Hematopoietic multipotent progenitor cell (in vitro differentiated cells): ENCODE data around the gene MIGA2. TPM values are rescaled to one million over a fixed set of nuclear protein-coding genes. Genes with fewer than 3 reads are reported as not detected.

ENCODE experiments used
- DNase-seq, 3 donors: peaks; one replicate each; pipeline ENCODE4 v3.0.0-alpha.2; 2011 to 2015; ENCODE audit warnings: low read depth in 2 of 3, low spot score in 2 of 3
- total RNA-seq: library from RNA; depleted of rRNA; stranded (reverse); fragments of >200 nt; gene quantifications from one replicate; pipeline ENCODE4 v1.2.3, GENCODE V29; 2012

Gene MIGA2
- total RNA-seq, 1 donor, result 49.0 TPM

DNA sequence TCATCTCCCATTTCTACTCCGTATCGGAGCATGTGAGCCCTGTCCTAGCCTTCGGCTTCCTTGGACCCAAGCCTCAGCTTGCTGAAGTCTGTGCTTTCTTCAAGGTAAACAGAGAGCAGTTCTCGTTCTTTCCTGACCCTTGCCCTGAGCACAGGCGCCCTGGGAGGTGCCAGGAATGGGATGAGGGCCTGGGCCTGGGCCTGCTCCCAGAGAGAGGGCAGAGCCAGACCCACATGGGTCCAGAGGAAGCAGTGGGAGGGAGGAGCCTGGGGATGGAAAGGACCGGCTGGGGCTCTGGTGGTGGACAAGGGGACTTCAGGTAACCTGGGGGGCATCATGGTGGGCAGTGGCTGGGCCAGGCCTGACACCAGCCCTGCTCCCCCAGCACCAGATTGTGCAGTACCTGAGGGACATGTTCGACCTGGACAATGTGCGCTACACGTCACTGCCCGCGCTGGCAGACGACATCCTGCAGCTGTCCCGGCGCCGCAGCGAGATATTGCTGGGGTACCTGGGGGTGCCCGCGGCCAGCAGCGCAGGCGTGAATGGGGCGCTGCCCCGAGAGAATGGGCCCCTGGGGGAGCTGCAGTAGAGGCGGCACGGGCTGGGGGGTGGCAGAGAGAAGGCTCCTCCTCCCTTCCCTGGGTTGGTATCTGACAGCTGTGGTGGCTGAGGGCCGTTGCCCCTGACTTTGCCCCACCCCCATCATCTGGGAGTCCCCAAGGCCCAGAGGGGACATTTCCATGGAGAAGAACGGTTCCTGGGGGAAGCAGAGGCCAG lies 33.6 kb downstream of the MIGA2 start:
- no peak for DNase-seq

DNA sequence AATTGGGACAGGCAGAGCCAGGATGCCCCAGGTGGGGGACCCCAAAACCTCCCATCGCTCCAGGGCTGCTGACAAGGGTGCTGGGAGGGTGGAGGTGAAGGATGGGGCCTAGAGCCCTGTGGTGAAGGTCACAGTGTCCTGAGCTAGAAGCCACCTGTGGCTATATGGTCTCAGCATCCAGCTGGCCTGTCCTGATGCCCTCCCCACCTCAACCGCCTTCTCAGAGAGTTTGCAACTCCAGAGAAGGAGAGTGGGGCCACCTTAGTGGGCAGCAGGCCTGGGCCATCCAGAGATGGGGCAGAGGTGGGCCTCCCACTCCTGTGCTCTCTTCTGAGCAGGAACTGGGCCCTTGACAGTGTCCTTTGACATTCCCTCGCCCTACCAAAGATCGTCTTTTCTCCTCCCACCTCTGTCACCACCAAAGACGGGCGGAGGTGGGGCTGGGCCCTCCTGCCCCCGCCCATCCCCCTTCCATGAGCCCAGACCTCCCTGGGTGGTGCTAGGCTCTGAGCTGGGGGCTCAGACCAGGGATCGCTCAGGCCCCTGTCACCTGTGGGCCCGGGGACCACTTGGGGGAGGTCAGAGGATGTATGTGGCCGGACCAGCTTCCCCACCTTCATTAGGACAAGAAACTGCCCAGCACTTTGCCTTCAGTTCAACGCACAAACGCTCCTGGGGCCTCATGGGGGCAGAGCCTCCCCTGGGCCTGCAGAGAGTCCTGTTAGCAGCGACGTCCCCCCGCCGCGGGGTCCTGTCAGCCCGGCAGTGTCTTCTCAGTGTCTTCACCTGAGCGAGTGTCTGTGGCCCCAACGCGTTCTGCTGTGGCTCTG lies 34.5 kb downstream of the MIGA2 start:
- no peak for DNase-seq

DNA sequence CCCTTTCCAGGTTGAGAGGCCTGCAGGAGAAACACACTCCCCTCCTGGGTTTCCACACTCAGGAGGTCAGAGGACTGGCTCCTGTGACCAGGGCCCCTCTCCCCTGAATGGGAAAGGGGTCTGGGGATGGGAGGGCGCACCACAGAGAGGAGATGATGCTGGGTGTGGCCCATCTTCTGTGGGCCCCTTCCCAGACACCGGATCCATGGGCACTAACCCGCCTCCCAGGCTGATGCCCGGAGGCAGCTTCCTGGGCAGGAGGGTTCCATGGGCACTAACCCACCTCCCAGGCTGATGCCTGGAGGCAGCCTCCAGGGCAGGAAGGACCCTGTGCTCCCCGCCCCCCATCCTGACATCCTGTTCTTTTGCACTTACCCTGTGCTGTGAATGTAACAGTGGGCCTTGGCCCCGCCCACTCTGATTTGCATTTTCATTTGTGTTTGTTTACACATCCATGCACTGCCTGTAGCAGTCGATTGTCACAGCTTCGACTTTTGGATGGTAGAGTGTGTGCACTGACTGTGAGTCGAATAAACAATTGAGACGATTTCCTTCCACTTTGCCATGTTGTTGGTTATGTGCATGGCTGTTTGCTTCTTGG lies 35.2 kb downstream of the MIGA2 start:
- peak in 2 of 3 donors; percentile 23 to 43 for DNase-seq

DNA sequence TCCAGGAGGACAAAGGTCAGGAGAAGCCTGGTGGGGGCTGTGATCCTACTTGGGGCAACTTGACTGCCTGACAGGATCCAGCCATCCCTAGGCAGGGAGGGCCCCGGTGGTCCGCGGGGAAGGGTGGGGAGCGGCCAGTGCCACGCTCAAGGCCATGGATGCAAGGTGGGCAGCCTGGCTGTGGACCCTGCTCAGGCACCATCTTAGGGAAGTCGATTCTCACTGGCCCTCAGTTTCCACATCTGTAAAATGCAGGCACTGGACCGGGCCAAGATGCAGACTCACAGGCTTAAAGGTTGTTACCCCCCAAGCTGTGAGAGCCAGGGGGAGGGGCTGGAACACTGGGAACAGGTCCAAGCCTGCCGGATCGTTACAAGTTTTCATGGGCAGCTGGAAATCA lies 35.7 kb downstream of the MIGA2 start:
- no peak for DNase-seq

DNA sequence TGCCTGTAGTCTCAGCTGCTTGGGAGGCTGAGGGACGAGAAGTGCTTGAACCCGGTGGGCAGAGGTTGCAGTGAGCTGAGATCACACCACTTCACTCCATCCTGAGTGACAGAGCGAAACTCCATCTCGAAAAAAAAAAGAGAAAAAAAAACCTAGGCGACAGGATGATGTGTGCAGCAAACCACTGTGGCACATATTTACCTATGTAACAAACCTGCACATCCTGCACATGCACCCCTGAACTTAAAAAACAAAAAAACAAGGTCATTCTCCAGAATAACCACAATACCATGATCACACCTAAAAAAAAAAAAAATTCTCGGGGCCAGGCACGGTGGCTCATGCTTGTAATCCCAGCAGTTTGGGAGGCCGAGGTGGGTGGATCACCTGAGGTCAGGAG lies 37.0 kb downstream of the MIGA2 start:
- DNase-seq, result no peak

DNA sequence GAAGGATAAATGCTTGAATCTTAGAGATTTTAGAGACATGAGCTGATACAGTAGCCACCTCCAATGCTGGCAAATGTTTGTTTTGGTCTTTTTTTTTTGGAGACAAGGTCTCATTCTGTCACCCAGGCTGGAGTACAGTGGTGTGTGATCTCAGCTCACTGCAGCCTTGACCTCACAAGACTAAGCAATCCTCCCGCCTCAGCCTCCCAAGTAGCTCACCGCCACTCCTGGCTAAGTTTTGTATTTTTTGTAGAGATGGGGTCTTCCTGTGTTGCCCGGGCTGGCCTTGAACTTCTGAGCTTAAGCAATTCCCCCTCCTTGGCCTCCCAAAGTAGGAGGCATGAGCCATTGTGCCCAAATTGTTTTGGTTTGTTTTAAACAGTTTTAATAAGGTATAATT lies 37.7 kb downstream of the MIGA2 start:
- DNase-seq, result no peak

DNA sequence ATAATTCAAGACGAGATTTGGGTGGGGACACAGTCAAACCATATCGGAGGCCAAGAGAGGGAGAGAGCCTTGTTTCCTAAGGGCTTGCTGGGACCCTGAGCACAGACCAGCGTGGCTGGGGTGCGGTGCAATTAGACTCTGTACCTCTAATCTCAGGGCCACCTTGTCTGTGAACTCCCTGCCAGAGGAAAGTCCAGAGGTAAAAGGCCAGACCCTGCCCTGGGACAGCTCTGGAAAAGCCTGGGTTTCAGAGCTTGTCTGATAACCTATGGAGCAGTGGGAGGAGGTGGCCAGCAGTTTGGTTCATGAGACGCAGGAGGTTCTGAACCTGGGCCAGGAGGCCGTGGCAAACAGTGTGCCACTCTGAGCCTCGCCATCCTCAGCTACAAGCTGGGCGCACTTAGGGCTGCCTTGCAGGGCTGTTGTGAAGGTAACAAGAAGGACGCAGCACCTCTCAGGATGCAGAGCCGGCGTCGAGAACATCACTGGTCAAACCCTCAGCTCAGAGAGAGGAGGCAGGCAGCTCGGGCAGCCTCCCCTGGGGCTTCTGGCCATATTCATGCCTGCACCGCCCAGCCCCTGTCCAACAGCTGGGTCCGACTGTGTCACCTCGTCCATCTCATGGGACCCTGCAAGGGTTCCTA lies 39.7 kb downstream of the MIGA2 start:
- DNase-seq, result no peak

DNA sequence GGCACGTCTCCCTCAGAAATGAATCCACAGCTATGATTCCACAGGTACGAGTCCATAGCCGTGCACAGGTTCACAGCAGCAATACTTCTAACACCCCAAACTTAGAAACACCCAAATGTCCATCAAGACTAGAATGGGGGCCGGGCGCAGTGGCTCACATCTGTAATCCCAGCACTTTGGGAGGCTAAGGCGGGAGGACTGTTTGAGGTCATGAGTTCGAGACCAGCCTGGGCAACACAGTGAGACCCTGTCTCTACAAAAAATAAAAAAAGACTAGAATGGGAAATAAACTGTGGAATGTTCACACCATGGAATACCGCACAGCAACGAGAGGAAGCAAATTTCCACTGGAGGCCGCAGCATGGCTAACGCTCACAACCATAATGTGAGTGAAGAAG lies 40.2 kb downstream of the MIGA2 start:
- no peak for DNase-seq

DNA sequence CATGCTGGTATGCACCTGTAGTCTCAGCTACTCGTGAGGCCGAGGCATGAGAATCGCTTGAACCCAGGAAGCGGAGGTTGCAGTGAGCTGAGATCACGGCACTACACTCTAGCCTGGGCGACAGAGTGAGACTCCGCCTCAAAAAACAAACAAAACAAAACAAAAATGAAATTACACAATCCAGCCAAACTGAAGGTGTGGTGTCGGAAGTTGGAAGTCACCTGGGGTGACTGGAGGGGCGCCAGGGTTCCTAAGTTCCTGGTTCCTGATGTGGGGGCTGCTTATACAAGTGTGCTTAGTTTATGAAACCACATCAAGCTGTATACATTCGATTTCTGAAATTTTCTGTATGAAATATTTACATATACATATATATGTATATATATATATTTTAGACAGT lies 40.8 kb downstream of the MIGA2 start:
- no peak for DNase-seq

DNA sequence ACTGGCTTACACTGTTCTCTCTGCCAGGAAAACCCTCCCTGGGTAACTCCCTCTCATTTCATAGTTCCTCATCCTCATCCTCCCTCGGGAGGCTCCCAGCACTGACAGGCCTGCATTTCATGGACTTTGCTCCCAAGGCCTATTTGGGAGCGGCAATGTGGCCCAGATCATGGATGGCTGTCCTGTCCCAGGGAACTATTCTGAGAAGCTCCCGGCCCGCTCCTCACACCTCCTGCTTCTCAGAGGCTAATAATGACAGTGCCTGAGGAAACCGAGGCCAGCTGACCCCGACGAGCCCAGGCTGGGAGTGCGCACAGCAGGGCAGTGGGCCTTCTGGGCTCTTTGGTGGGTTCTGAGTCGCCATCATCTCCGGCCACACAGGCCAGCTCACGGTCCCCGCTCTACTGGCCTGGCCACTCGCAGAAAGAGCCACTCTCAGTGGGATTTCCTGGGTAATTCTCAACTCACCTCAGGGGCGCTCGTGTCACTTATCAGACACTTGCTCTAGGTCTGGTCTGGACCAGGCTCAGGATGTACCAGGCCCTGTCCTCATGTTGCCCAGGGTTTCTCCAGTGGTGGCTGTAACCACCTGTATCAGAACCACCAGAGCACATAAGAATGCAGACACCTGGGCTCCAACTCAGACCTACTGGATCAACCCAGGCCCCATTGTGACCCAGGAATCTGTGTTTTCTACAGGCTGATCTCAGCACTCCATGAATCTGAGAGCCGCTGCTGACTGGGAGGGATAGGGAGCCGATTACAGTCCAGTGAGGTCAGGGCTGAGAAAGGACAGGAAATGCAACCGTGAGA lies 42.5 kb downstream of the MIGA2 start:
- no peak for DNase-seq

- no peak for DNase-seq
These were observed 43.4 kb downstream of the MIGA2 start for GRCh38 chr9:129079829-129080228.

DNA sequence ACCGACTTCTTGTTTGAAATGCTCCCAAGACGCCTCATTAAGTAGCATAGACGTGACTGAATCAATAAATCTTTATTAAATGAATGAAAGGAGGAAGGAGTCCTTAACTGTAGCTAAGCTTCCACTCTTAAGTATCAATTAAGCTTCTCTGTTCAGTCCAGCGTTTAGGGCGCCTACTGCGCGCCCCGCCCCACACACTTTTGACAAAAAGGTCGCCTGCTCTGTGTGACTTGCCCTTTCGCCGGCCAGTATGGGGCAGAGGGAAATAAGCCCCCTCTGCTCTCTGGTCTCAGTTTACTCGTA lies 43.8 kb downstream of the MIGA2 start:
- no peak for DNase-seq

DNA sequence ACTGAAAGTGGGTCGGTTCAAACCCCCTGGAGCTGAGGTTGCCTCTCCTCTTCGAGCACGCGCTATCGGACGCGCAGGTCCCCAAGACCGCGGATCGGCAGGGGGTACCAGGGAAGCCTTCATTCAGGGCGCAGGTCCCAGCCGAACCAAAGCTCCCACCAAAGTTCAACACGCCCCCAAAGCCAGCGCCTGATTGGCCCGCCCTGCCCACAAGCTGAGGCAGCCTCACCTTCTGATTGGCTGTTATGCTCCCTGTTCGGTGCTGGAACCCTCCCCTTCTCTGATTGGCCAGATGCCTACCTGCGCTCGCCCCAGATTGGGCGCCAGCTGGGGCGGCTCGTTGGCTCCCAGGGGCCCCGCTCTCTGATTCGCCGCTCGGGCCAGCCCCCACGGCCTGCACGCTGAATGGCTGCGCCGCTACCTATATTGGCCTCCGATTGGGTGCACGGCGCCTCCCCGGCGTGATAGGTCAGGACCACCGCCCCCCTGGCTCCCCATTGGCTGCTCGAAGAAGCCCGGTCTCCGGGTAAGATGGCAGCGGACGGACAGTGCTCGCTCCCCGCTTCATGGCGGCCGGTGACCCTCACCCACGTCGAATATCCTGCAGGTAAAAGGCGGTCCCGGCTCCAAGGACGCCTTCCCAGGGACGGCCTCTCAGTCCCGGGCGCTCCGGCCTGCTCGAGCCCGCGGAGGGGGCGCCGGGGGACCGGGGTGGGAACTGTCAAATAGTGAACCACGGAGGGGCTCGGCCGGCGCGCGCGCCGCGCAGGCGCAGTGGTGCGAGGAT lies 44.4 kb downstream of the MIGA2 start, which contains the start of gene DOLPP1:
Gene DOLPP1 (plus strand): TSS at position 511 of the 787 bp plus-strand sequence. CDS start 21 bp downstream, at position 532.
- DNase-seq, result peak; percentile 95 to 100 (median 100)

- DNase-seq, result no peak
These were observed 45.0 kb downstream of the MIGA2 start for GRCh38 chr9:129081388-129081904.

GRCh38 chr9:129084087-129084486 lies 47.7 kb downstream of the MIGA2 start:
- DNase-seq, result no peak

GRCh38 chr9:129089246-129089645 lies 52.8 kb downstream of the MIGA2 start:
- no peak for DNase-seq

DNA sequence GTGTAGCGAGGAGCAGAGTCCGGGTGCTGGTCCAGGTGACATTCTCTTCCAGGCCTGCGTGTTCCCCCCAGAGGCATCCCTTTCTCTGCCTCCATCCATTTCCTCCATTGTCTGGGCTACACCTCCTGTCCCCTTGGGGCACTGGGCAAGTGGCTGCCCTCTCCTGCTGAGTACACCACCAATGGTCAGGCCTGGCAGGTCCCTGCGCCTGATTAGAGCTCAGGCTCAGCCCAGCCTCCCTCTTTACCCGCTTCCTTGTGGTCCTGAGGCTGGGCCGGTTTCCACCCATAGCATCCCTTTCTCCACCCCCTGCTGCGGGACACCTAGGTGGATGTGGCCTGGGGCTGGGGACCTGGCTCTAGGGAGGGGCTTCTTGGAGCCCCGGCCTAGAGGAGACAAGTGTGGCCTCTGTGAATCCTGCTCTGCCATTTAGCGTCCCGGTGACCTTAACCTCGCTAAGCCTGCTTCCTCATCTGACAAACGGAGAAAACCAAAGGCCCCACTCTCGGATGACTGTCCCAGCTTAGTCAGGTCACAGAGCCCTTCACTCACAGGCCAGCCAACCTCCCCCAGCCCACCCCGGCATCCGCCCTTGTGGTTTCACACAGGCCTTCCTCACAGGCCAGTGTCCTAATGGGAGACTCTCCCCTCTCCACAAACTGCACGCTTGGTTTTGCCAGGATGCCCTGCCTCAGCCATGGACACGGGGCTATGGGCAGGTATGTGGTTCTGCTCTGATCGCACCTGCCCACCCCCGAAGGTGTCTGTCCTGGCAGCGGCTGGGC lies 57.4 kb downstream of the MIGA2 start:
- no peak for DNase-seq

DNA sequence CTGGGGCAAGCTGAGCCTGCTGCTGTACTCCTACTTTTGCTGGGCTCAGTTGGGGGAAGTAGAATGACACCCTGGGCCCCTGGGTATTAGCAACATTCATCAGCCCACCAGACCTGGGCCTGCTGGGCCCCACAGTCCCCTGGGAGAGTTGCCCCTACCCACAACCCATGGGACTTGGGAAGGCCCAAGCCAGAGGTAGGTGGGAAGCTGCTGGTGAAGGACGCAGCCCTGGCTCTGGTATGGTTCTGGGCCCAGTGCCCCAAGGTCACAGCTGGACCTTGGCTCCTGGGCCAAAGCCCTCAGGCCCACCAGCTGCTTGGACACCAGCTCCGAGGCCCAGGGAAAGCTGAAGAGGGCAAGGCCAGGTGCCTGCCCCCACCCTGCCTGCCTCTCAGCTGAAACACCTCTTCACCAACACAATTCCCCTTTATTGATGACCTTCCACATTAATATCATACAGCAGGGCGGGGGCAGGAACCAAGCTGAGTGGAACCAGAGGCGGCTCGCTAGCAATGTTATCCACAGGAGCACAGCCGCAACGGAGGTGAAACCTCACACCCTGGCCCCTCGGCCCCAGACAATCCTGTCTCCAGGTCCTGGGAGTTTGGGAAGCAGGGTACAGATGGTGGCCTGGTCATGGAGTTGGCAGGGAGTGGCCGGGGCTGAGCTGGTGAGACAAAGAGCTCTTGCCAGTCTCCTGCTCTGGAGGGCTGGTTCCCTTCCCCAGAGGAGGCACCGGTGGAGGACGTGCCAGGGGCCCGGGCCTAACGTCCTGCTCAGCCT lies 58.2 kb downstream of the MIGA2 start:
- DNase-seq, result no peak
